DMS 273 (cell line): ENCODE data around the gene STUB1.

Source experiments
- DNase-seq: peaks from one replicate; lab custom pipeline; 2025; ENCODE audit not compliant: unreplicated experiment; lab: John Stamatoyannopoulos, UW

Gene STUB1

GRCh38 chr16:710500-711075 lies 30.4 kb downstream of the STUB1 start:
- peak; percentile 80 for DNase-seq

- DNase-seq, result no peak
These were observed 30.9 kb downstream of the STUB1 start for GRCh38 chr16:711084-711483.

GRCh38 chr16:711548-712320 lies 31.5 kb downstream of the STUB1 start:
- DNase-seq, result peak; percentile 85

GRCh38 chr16:712740-713250 lies 32.6 kb downstream of the STUB1 start:
- peak; percentile 84 for DNase-seq

- no peak for DNase-seq
These were observed 33.9 kb downstream of the STUB1 start for GRCh38 chr16:714079-714478.

- DNase-seq, result peak; percentile 96
These were observed 34.6 kb downstream of the STUB1 start, which contains the start of gene METRN for GRCh38 chr16:714558-715476. TSS of gene METRN (plus strand) at chr16:715118. CDS start at chr16:715290, 172 bp downstream.

GRCh38 chr16:715477-716199 lies 35.4 kb downstream of the STUB1 start:
- peak; percentile 77 for DNase-seq

- peak; percentile 74 for DNase-seq
These were observed 36.0 kb downstream of the STUB1 start for GRCh38 chr16:716200-716568.

- DNase-seq, result no peak
These were observed 36.6 kb downstream of the STUB1 start for GRCh38 chr16:716768-717325.

GRCh38 chr16:717450-718245 lies 37.4 kb downstream of the STUB1 start:
- DNase-seq, result no peak

- DNase-seq, result no peak
These were observed 38.2 kb downstream of the STUB1 start for GRCh38 chr16:718389-718788.

- no peak for DNase-seq
These were observed 38.7 kb downstream of the STUB1 start for GRCh38 chr16:718922-719321.

- peak; percentile 72 for DNase-seq
These were observed 39.7 kb downstream of the STUB1 start for GRCh38 chr16:719815-720446.

GRCh38 chr16:720447-720989 lies 40.3 kb downstream of the STUB1 start:
- peak; percentile 96 for DNase-seq

- DNase-seq, result peak; percentile 95
These were observed 41.0 kb downstream of the STUB1 start, which contains the start of gene ANTKMT for GRCh38 chr16:720990-721764. TSS of gene ANTKMT (plus strand) at chr16:721146. CDS start at chr16:721275, 129 bp downstream.

GRCh38 chr16:721765-722540 lies 41.7 kb downstream of the STUB1 start:
- DNase-seq, result peak; percentile 52
